ENCODE measurements around the gene MATN4. TPM values are rescaled to one million over a fixed set of nuclear protein-coding genes. Genes with fewer than 3 reads are reported as not detected.

MATN4 gene
- polyA plus RNA-seq, 1 donor from 2014 or later, result not detected

DNA sequence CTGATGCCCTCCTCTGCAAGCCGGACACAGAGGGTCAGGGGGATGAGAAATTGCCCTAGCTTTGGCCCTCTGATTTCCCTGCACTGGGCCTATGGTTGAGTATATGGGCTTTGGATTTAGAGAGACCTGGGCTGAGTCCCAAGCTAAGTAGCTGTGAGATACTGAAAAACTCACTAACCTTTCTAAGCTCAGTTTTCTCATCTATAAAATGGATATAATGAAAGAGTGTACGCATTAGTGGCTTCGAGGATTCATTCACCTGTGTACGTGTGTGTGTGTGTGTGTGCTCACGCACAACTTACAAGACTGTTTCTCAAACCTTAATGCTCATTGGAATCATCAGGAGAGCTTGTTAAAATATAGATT lies 14.1 kb downstream of the MATN4 start:
- no peaks in the 10 kb centered on the region for H3K9me2 ChIP-seq (ENCODE audit: insufficient read depth, low read length)
- no peak overlapping the region for H2AFZ ChIP-seq (ENCODE audit: low read depth, low read length)
- TF ChIP-seq POLR2AphosphoS5 (IDR thresholded peaks at IDR 0.05) (no peak), MXI1 (conservative IDR thresholded peaks at IDR 0.05; ENCODE audit: poor library complexity, severe bottlenecking) (no peak), REST (IDR thresholded peaks at IDR 0.05; ENCODE audit: borderline replicate concordance) (no peak), RAD21 (conservative IDR thresholded peaks at IDR 0.05) (peak; percentile 0), SMC3 (conservative IDR thresholded peaks at IDR 0.05; ENCODE audit: poor library complexity) (no peak), EZH2 (IDR thresholded peaks at IDR 0.05; ENCODE audit: borderline replicate concordance, insufficient read depth, low read length, poor library complexity, severe bottlenecking) (no peak), EP300 (conservative IDR thresholded peaks at IDR 0.05; ENCODE audit: poor library complexity, severe bottlenecking) (no peak), TAF1 (IDR thresholded peaks at IDR 0.05; ENCODE audit: low read depth) (no peak)
- TF ChIP-seq, protein P1, sequence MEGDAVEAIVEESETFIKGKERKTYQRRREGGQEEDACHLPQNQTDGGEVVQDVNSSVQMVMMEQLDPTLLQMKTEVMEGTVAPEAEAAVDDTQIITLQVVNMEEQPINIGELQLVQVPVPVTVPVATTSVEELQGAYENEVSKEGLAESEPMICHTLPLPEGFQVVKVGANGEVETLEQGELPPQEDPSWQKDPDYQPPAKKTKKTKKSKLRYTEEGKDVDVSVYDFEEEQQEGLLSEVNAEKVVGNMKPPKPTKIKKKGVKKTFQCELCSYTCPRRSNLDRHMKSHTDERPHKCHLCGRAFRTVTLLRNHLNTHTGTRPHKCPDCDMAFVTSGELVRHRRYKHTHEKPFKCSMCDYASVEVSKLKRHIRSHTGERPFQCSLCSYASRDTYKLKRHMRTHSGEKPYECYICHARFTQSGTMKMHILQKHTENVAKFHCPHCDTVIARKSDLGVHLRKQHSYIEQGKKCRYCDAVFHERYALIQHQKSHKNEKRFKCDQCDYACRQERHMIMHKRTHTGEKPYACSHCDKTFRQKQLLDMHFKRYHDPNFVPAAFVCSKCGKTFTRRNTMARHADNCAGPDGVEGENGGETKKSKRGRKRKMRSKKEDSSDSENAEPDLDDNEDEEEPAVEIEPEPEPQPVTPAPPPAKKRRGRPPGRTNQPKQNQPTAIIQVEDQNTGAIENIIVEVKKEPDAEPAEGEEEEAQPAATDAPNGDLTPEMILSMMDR (IDR thresholded peaks at IDR 0.05; ENCODE audit: poor library complexity, severe bottlenecking), result no peak
- no peaks in the 10 kb centered on the region for H3F3A ChIP-seq (ENCODE audit: insufficient read depth, low read length, poor library complexity, severe bottlenecking)
- H3K36me3 ChIP-seq (ENCODE audit: insufficient read depth, low read length), result no peaks in the 10 kb centered on the region
- no peaks in the 10 kb centered on the region for H3K79me2 ChIP-seq (replicated peaks; ENCODE audit: insufficient read depth, low read length)
- H3K4me3 ChIP-seq (ENCODE audit: low read length), result peak overlapping the region; percentile 73
- no peak overlapping the region for H3K4me2 ChIP-seq (ENCODE audit: low read length)
- H3K27ac ChIP-seq (ENCODE audit: low read length), result no peak overlapping the region
- H3K9ac ChIP-seq (ENCODE audit: low read length), result no peak overlapping the region
- peaks cover 14% of the 10 kb centered on the region for H3K27me3 ChIP-seq (ENCODE audit: insufficient read depth, low read depth, low read length)
- no peaks in the 10 kb centered on the region for H4K20me1 ChIP-seq (ENCODE audit: insufficient read depth)
- peaks cover 3% of the 10 kb centered on the region for H3K9me3 ChIP-seq (ENCODE audit: low read length)

DNA sequence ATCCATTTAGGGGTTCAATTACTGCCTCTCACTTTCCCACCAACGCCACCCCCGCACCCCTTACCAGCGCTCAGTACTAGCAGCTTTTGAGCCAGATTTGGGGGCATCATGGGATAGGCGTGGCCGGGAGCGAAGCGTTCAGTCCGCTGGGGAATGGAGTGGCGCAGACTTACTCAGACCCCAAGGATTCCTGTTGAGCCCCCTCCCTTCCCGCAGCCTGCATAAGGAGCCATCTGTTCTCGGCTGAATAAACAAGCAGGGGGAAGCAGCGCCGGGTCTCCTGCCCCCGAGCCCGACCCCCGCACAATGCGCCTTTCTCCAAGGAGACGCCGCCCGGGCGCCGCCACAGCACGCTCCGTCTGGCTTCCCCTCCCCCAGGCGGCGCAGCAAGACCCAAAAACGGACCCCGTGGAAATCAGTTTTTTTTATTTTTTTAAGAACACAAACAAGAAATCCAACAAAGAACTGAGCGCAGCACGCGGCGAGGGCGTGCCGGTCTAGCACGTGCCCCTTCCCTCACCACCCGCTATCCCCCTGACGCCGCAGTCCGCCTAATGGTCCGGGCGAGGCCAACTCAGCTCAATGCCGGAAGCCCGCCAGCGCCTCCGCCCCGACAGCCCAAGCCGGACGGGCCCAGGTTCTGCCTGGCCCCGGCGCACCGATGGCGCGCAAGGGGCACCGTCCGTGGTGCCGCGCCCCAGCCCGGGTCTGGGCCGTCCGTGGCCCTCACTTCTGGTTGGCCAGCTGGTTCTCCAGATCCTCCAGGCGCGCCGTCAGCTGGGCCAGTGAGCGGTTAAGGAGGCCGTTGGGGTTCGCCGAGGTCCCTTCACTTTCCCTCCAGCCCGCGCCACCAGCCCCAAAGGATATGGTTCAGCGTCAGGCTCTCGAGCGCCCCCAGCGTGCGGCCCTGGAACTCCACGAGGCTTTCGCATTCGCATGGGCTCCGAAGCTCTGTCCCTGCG lies 14.8 kb downstream of the MATN4 start:
- peaks cover 14% of the 10 kb centered on the region for H3K27me3 ChIP-seq (ENCODE audit: insufficient read depth, low read depth, low read length)
- no peaks in the 10 kb centered on the region for H3K79me2 ChIP-seq (replicated peaks; ENCODE audit: insufficient read depth, low read length)
- peaks cover 3% of the 10 kb centered on the region for H3K9me3 ChIP-seq (ENCODE audit: low read length)
- H3F3A ChIP-seq (ENCODE audit: insufficient read depth, low read length, poor library complexity, severe bottlenecking), result no peaks in the 10 kb centered on the region
- peak overlapping the region; percentile 7 for H3K4me2 ChIP-seq (ENCODE audit: low read length)
- H2AFZ ChIP-seq (ENCODE audit: low read depth, low read length), result no peak overlapping the region
- no peaks in the 10 kb centered on the region for H3K9me2 ChIP-seq (ENCODE audit: insufficient read depth, low read length)
- no peaks in the 10 kb centered on the region for H3K36me3 ChIP-seq (ENCODE audit: insufficient read depth, low read length)
- peak overlapping the region; percentile 59 for H3K9ac ChIP-seq (ENCODE audit: low read length)
- peak overlapping the region; percentile 73 for H3K4me3 ChIP-seq (ENCODE audit: low read length)
- TF ChIP-seq REST (IDR thresholded peaks at IDR 0.05; ENCODE audit: borderline replicate concordance), result no peak
- TF ChIP-seq, protein P1 (IDR thresholded peaks at IDR 0.05; ENCODE audit: poor library complexity, severe bottlenecking), result peak; percentile 83
- TF ChIP-seq MXI1 (conservative IDR thresholded peaks at IDR 0.05; ENCODE audit: poor library complexity, severe bottlenecking), result peak; percentile 61
- TF ChIP-seq TAF1 (IDR thresholded peaks at IDR 0.05; ENCODE audit: low read depth), result no peak
- TF ChIP-seq EP300 (conservative IDR thresholded peaks at IDR 0.05; ENCODE audit: poor library complexity, severe bottlenecking), result peak; percentile 20
- peak; percentile 39 for TF ChIP-seq SMC3 (conservative IDR thresholded peaks at IDR 0.05; ENCODE audit: poor library complexity)
- peak; percentile 29 for TF ChIP-seq POLR2AphosphoS5 (IDR thresholded peaks at IDR 0.05)
- no peak for TF ChIP-seq EZH2 (IDR thresholded peaks at IDR 0.05; ENCODE audit: borderline replicate concordance, insufficient read depth, low read length, poor library complexity, severe bottlenecking)
- TF ChIP-seq RAD21 (conservative IDR thresholded peaks at IDR 0.05), result peak; percentile 22
- H3K27ac ChIP-seq (ENCODE audit: low read length), result no peak overlapping the region
- H4K20me1 ChIP-seq (ENCODE audit: insufficient read depth), result no peaks in the 10 kb centered on the region
